HepG2 (cell line): ENCODE data around the gene GMPPA. TPM values are rescaled to one million over a fixed set of nuclear protein-coding genes. Genes with fewer than 3 reads are reported as not detected.
A peak's percentile ranks its signal among the peaks of the same experiment; 100 is the strongest.

ENCODE experiments used
- BCL6 ChIP-seq: IDR thresholded peaks from 2 replicates; pipeline ENCODE4 v1.6.1; 2016; ENCODE audit warnings: missing genetic modification reagents, missing compliant biosample characterization
- CTCF ChIP-seq: sonication (generic); formaldehyde crosslinking; IDR thresholded peaks from 2 replicates; pipeline ENCODE4 v1.5.0; 2020; ENCODE audit warnings: mild to moderate bottlenecking, missing genetic modification reagents, moderate library complexity
- FOXC1 ChIP-seq: sonication (generic); formaldehyde crosslinking; IDR thresholded peaks from 2 replicates; pipeline ENCODE4 v1.8.0; 2022; ENCODE audit warnings: mild to moderate bottlenecking, missing genetic modification reagents, borderline replicate concordance
- IRF9 ChIP-seq: sonication (generic); formaldehyde crosslinking; IDR thresholded peaks from 2 replicates; pipeline ENCODE4 v1.8.0; 2022; ENCODE audit warnings: missing genetic modification reagents, mild to moderate bottlenecking, borderline replicate concordance
- PCBP1 ChIP-seq: fragments of 200-400 bp; formaldehyde crosslinking; IDR thresholded peaks from 2 replicates; pipeline ENCODE4 v1.6.1; 2017; ENCODE audit warnings: mild to moderate bottlenecking, low read depth, low read length, borderline replicate concordance
- SRY ChIP-seq: sonication (generic); formaldehyde crosslinking; IDR thresholded peaks from 2 replicates; pipeline ENCODE4 v1.8.0; 2022; ENCODE audit warnings: mild to moderate bottlenecking, missing genetic modification reagents
- STAT6 ChIP-seq: sonication (generic); formaldehyde crosslinking; IDR thresholded peaks from 2 replicates; pipeline ENCODE4 v1.4.0; 2020; ENCODE audit warnings: missing genetic modification reagents, mild to moderate bottlenecking, borderline replicate concordance
- XRCC5 ChIP-seq: fragments of 200-400 bp; formaldehyde crosslinking; optimal IDR thresholded peaks from 2 replicates; pipeline ENCODE3; 2017; ENCODE audit warnings: mild to moderate bottlenecking, low read length
- ZBTB40 ChIP-seq, 2 experiments: fragments of 450-650 bp in 1 of 2; sonication (generic) in 1 of 2; formaldehyde crosslinking in 1 of 2; IDR thresholded peaks; 2 replicates each; pipeline versions ENCODE4 v1.6.1 to v1.8.0; 2016 to 2022; ENCODE audit warnings: antibody characterized with exemption in 1 of 2, mild to moderate bottlenecking in 1 of 2, missing genetic modification reagents in 1 of 2
- ZMYM2 ChIP-seq: sonication (generic); formaldehyde crosslinking; IDR thresholded peaks from 2 replicates; pipeline ENCODE4 v1.8.0; 2022; ENCODE audit warnings: mild to moderate bottlenecking, missing genetic modification reagents
- ZNF577 ChIP-seq: sonication (generic); formaldehyde crosslinking; IDR thresholded peaks from 2 replicates; pipeline ENCODE4 v1.4.0; 2020; ENCODE audit warnings: mild to moderate bottlenecking, low read depth, missing genetic modification reagents, borderline replicate concordance
- ZNF674 ChIP-seq: sonication (generic); formaldehyde crosslinking; IDR thresholded peaks from 2 replicates; pipeline ENCODE4 v1.5.0; 2020; ENCODE audit warnings: low read depth, mild to moderate bottlenecking, missing genetic modification reagents
- polyA plus RNA-seq, 8 experiments: library from polyadenylated mRNA; depleted of rRNA in 3 of 8; stranded (reverse) in 7 of 8; unstranded in 1 of 8; fragments of >200 nt; fragmentation: Illumina TruSeq in 4 of 8; extraction: Trizol in 4 of 8; gene quantifications; 2 replicates each; pipeline versions ENCODE4 v1.2.1 to v1.2.3, GENCODE V29; 2011 to 2016; ENCODE audit warnings: low read depth in 4 of 8, missing spikeins in 1 of 8, mixed read lengths in 1 of 8; ENCODE audit not compliant: insufficient read depth in 1 of 8
- total RNA-seq, 5 experiments: library from RNA; depleted of rRNA; stranded (reverse); fragments of >200 nt; fragmentation: Illumina TruSeq; extraction: Trizol; gene quantifications; 2 replicates each; pipeline ENCODE4 v1.2.3, GENCODE V29; 2016; ENCODE audit warnings: low read depth in 1 of 5

GMPPA gene
- total and polyA plus RNA-seq, 2 of the 13 experiments (the other 11 are each of a cell fraction or from before 2014, with no cell fraction given): 81.1 to 106 TPM

- TF ChIP-seq STAT6 (CRISPR knock-in tag): no peak
- no peak for TF ChIP-seq ZNF577 (CRISPR knock-in tag)
- TF ChIP-seq IRF9 (CRISPR knock-in tag): peak; percentile 68
- TF ChIP-seq FOXC1 (CRISPR knock-in tag): peak; percentile 66
- TF ChIP-seq ZBTB40 (IDR thresholded peaks at IDR 0.05): no peak
- 0 out of 2 replicates have a peak, but pooled peaks have one; percentile 11 for TF ChIP-seq ZBTB40 (CRISPR knock-in tag; IDR thresholded peaks at IDR 0.05)
- peak; percentile 84; the same call in 1 of the 2 replicates for TF ChIP-seq PCBP1
- TF ChIP-seq SRY (CRISPR knock-in tag): no peak
- TF ChIP-seq XRCC5: peak; percentile 89
- TF ChIP-seq BCL6 (CRISPR knock-in tag): peak; percentile 36; the same call in 1 of the 2 replicates
- peak; percentile 99 for TF ChIP-seq CTCF (CRISPR knock-in tag)
- TF ChIP-seq ZNF674 (CRISPR knock-in tag): no peak
- TF ChIP-seq ZMYM2 (CRISPR knock-in tag): no peak
Observed at GRCh38 chr2:219530048-219530963, 31.6 kb downstream of the GMPPA start (continued).
